ENCODE data around the gene CACNA1F. TPM values are rescaled to one million over a fixed set of nuclear protein-coding genes. Genes with fewer than 3 reads are reported as not detected.

The CACNA1F gene
- total RNA-seq, 1 donor from 2014 or later = 1.4 TPM

DNA sequence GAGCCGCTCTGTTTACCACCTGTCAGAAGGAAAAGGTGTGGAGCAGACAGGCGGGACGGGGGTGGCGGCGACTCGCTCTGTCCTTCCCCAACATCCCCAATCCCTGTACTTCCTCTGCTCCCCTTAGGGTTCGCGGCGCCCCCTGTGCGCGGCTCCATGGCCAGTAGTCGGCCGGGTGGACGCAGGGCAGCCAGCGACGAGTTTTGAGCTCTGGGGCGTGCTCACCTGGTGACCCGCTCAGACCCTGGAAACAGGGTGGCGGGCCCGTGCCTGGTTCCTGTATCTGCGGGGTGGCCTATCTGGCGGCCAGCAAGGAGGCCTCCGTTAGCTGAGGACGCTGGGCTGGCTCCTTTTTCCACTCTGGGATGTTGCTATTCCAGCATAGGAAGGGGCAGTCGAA is 75.9 kb downstream of the CACNA1F start:
- DNase-seq (no peak), ATAC-seq (no peak)
- no peaks in the 10 kb centered on the region for H3K4me1 ChIP-seq
- H3K36me3 ChIP-seq = no peaks in the 10 kb centered on the region
- no peaks in the 10 kb centered on the region for H3K27me3 ChIP-seq
- no peak overlapping the region for H3K4me3 ChIP-seq
- no peak overlapping the region for H3K27ac ChIP-seq
- intact Hi-C loops (cut with DNase I) = no loop called here
- H3K9me3 ChIP-seq = no peaks in the 10 kb centered on the region
- TF ChIP-seq, protein P1, sequence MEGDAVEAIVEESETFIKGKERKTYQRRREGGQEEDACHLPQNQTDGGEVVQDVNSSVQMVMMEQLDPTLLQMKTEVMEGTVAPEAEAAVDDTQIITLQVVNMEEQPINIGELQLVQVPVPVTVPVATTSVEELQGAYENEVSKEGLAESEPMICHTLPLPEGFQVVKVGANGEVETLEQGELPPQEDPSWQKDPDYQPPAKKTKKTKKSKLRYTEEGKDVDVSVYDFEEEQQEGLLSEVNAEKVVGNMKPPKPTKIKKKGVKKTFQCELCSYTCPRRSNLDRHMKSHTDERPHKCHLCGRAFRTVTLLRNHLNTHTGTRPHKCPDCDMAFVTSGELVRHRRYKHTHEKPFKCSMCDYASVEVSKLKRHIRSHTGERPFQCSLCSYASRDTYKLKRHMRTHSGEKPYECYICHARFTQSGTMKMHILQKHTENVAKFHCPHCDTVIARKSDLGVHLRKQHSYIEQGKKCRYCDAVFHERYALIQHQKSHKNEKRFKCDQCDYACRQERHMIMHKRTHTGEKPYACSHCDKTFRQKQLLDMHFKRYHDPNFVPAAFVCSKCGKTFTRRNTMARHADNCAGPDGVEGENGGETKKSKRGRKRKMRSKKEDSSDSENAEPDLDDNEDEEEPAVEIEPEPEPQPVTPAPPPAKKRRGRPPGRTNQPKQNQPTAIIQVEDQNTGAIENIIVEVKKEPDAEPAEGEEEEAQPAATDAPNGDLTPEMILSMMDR (IDR thresholded peaks at IDR 0.05) = no peak

DNA sequence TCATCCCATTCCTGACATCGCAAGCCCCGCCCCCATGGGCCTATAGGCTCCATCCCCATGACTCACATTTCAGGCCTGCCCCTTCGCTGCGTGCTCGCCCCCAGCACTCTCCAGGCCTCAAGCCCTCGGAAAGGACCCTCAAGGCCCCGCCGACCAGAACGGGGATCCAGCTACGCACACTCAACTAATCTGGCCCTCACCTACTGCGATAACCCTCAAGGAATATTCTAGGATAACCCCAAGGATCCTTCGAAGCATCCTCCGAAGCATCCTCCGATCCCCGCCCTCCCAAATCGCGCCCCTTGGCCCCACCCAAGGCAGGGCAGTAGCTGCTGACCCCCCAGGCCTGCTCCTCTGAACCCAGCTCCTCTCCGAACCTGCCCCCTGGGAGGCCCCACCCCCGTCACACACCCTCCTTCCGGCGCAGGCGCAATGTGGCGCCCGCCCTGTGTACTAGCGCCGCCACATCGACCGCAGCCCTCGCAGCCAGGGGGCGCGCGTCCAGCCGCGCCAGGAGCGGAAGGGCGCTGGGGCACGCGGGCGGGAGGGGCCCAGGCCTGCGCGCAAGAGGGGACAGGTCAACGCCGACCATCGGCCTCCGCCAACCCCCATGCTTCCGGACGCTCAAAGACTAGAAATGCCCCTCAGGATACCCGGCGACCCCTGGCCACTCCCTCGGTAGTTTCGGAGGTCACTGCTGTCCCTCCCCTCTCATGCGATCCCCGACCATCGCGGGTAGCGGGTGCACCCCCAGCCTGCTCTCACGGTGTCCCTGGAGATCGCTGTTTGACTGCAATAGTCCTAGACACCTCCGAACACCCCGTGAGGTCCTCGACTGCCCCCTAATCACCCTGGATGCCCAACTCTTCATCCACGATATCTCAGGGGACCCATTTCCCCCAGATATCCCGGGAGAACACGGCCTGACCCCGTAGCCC is 77.0 kb downstream of the CACNA1F start:
- no peaks in the 10 kb centered on the region for H3K27me3 ChIP-seq
- no peaks in the 10 kb centered on the region for H3K36me3 ChIP-seq
- intact Hi-C loops (cut with DNase I) = no loop called here
- DNase-seq (peak; percentile 94), ATAC-seq (peak; percentile 97)
- peak overlapping the region; percentile 56 for H3K4me3 ChIP-seq
- no peaks in the 10 kb centered on the region for H3K9me3 ChIP-seq
- no peaks in the 10 kb centered on the region for H3K4me1 ChIP-seq
- TF ChIP-seq, protein P1 (IDR thresholded peaks at IDR 0.05) = peak; percentile 66
- peak overlapping the region; percentile 92 for H3K27ac ChIP-seq

DNA sequence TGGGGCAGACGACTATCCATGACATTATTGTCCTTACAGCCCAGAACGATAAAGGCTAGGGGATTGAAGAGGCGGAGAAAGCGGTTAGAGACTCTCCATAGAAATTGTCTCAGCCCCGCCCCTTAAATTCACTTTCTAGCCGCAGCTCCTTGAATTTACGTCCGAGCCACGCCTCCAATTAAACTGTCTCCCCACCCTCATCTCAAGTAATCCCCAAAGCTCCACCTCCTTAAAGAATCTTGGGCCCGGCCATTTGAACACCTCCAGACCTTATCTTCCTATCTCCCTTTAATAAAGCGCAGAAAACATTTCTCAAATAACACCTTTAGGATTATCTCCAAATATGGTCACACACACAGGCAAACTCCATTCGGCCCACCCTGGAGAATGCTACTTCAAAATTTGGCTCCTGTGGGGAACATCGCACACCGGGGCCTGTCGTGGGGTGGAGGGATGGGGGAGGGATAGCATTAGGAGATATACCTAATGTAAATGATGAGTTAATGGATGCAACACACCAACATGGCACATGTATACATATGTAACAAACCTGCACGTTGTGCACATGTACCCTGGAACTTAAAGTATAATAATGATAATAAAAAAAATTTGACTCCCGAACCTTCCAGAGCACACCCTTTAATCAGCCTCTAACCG is 77.8 kb downstream of the CACNA1F start:
- H3K36me3 ChIP-seq = no peaks in the 10 kb centered on the region
- no peak for DNase-seq
- no peaks in the 10 kb centered on the region for H3K9me3 ChIP-seq
- TF ChIP-seq, protein P1 (IDR thresholded peaks at IDR 0.05) = no peak
- H3K27ac ChIP-seq = peak overlapping the region; percentile 92
- peak; percentile 63 for ATAC-seq
- no peaks in the 10 kb centered on the region for H3K4me1 ChIP-seq
- intact Hi-C loops (cut with DNase I) = no loop called here
- H3K27me3 ChIP-seq = no peaks in the 10 kb centered on the region
- H3K4me3 ChIP-seq = peak overlapping the region; percentile 56

Other genes starting within 250 kb of the CACNA1F start
- gene GRIPAP1, start 231.1 kb downstream of the CACNA1F start, total RNA-seq = 52.8 TPM
- 62.4 TPM for gene TFE3, start 190.0 kb downstream of the CACNA1F start, total RNA-seq
- gene CCDC120, start 174.3 kb downstream of the CACNA1F start, total RNA-seq = 10.8 TPM
- gene PRAF2, start 159.3 kb downstream of the CACNA1F start, total RNA-seq = 17.3 TPM
- 63.2 TPM for gene WDR45, start 153.5 kb downstream of the CACNA1F start, total RNA-seq
- gene GPKOW, start 109.6 kb downstream of the CACNA1F start, total RNA-seq = 19.3 TPM
- 7.1 TPM for gene MAGIX, start 70.6 kb downstream of the CACNA1F start, total RNA-seq
- 90.9 TPM for gene PLP2, start 61.4 kb downstream of the CACNA1F start, total RNA-seq
- gene PRICKLE3, start 47.0 kb downstream of the CACNA1F start, total RNA-seq = 16.4 TPM
- 3.5 TPM for gene SYP, start 33.1 kb downstream of the CACNA1F start, total RNA-seq
- gene CCDC22, start 2.1 kb upstream of the CACNA1F start, total RNA-seq = 17.4 TPM
- gene FOXP3, start 31.4 kb upstream of the CACNA1F start, total RNA-seq = 0.35 TPM
- gene PPP1R3F, start 36.5 kb upstream of the CACNA1F start, total RNA-seq = 6.0 TPM
- gene GAGE10, start 70.3 kb upstream of the CACNA1F start, total RNA-seq = not detected
- gene GAGE12J, start 88.7 kb upstream of the CACNA1F start, total RNA-seq = not detected
- not detected for gene GAGE13, start 98.2 kb upstream of the CACNA1F start, total RNA-seq

All from upper lobe of right lung (tissue), 1 donor.